ELR (cell line): ENCODE measurements around the gene PPP1R17.

ENCODE experiments used
- DNase-seq: peaks from one replicate; pipeline ENCODE4 v3.0.0-alpha.2; 2015; ENCODE audit warnings: low read depth

PPP1R17 gene

DNA sequence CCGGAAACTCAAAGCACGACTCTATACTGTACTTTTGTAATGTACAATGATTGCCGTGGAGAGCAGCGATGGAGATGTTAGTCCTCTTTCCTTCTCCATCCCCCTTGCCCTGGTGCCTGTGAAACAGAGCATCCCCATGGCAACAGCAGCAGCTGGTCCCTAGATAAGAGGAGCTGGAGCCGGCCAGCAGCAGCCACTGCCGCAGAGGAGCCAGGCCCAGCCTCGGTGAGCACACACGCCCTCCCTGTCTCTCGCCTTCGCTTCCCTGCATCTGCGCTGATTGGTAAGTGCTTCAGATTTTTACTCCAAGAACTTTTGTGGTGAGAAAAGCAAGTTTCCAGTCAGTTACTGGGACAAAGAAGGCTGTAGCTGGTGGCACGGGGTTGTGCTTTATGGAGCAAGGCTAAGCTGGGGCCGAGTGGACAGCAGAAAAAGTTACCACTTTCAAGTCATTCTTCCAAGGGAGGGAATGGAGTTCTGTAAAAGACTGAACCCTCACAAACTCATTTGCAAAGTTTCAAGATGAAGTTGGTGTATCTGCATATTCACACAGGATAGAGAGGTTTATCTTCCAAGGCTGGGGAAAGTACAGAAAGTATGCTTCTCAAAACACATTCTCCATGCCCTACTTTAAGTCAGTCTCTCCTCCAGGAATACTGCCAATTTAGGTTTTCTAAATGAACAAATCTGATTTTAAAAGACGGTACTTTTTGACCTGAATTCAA lies at the start of gene PPP1R17:
Gene PPP1R17 (plus strand): TSS at position 192 of the 725 bp plus-strand sequence. CDS start 5,227 bp downstream, outside the sequence.
- no peak for DNase-seq

DNA sequence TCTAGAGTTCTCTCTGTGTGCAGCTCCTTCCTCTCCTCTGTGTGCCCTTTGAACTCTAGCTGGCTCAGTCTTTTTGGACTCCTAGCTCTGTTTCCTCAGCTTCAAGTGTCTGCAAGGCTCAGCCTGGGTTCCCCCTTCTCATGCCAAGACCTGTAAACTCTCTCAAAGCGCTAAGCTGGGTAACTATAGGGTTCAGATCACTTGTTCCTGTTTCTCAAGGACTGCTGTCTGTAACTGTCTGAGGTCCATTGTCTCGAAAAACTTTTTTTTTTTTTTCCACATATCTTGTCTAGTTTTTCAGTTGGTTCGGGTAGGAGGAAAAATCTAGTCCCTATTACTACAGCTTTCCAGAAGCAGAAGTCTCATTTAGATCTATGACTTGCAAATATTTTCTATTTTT lies 46.6 kb upstream of the PPP1R17 start:
- no peak for DNase-seq

DNA sequence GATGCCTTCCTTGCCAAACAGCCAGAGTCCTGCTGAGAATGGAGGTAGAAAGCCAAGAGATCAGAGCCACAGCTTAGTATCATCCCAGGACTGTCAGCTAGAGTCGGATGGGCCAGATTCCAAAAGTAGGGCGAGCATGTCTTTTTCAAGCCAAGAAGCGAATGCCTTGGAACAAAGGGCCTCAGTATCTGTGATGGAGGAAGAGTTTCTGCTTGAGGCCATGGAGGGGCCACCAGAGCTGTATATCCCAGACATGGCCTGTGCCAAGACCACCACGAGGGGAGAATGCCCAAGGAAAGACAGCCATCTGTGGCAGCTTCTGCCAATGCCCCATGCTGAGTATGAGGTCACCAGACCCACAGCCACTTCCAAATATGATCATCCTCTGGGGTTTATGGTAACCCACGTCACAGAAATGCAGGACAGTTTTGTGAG lies 44.3 kb upstream of the PPP1R17 start:
- DNase-seq, result no peak

GRCh38 chr7:31646942-31647341 lies 40.1 kb upstream of the PPP1R17 start:
- no peak for DNase-seq

DNA sequence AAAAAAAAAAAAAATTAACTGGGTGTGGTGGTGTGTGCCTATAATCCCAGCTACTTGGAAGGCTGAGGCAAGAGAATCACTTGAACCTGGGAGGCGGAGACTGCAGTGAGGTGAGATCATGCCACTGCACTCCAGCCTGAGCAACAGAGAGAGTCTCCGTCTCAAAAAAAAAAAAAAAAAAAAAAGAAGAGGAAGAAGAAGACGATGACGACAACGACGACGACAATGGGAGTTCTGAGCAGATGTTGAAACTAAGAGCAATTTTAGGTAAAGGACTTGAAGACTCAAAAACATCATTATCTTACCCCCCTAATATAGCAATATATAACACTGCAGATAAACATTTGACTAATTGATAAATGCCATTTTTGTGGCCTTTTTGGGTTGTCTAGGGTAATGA lies 39.5 kb upstream of the PPP1R17 start:
- DNase-seq, result no peak

DNA sequence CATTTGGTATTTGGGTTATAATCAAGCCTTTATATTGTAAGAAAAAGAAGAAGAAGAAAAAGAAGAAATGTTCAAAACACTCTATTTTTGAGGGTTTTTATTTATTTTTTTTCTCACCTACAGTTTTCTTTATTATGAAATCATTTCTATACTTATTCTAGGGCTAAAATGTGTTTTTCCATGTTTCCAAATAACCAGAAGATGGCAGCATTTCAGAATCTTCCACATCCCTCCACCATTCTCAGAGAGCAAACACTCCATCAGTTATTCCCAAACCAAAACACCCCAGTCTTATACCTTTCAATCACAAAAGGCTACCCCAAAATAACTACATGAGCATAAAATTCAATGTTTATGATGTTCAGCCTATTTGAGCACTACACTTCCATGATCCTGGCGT lies 38.7 kb upstream of the PPP1R17 start:
- DNase-seq, result no peak

- DNase-seq, result no peak
Measured at GRCh38 chr7:31648880-31649279, 38.1 kb upstream of the PPP1R17 start.

DNA sequence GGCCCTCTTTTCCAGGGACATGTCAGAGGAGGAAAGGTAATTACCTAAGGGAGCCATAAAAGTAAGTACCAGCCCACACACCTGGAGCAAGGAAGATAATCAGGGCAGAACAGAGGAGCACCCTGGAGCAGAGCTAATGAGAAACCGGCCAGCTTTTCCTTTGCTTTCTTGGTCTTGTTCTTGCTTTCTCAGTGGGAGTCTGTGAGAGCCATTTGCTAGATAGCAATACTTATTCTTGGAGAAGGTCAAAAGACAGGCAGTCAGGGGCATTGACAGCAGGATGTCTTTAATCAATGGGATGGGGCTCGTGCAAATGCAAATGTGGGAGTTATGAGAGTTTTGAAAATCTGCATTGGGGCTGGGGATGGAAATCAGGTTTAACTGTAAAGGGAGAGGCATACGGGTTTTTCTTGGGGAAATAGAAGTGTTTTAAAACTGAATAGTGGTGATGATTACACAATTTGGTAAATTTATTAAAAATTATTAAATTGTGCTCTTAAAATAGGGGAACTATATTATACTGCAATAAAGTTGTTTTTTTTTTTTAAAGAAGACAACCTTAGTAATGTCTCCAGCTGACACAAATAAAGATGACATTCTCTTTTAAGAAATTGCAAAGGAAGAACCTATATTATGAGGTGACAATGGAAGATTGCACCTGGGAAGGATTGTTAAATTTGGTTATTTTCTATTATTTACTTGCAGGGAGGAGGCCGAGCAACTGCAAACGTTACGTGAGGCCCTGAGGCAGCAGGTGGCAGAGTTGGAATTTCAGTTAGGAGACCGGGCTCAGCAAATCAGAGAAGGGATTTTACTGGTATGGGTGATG lies 35.6 kb upstream of the PPP1R17 start:
- no peak for DNase-seq

DNA sequence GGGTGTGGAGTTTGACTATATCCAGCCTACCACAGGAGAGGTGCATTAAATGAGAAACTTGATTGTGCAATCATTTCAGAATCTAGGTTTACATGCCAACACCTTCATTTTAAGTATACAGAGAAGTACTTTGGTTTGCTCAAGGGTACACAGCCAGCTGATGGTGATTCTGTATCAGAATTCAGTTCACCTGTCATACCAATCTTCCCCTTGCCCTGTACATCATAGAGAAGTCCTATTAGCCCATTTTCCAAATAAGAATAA lies 35.0 kb upstream of the PPP1R17 start:
- no peak for DNase-seq

DNA sequence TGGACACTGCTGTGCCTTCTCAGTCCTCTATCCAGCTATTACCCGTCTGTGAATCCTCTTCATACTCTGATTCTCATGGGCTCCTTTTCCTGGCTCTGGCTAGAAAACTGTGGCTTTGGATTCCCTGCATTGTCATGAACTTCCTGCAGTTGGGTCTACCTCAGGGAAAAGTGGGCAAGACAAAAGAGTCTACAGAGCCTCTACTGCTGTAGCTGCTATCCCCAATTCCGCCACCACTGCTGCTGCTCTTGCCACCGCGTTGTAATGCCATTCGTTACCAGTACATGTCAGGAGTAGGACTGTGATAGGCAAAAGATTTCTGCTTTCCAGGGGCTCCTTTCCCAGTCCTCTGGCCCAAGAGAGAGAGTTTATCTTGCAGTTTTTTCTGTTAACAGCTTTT lies 23.9 kb upstream of the PPP1R17 start:
- peak; percentile 10 for DNase-seq

DNA sequence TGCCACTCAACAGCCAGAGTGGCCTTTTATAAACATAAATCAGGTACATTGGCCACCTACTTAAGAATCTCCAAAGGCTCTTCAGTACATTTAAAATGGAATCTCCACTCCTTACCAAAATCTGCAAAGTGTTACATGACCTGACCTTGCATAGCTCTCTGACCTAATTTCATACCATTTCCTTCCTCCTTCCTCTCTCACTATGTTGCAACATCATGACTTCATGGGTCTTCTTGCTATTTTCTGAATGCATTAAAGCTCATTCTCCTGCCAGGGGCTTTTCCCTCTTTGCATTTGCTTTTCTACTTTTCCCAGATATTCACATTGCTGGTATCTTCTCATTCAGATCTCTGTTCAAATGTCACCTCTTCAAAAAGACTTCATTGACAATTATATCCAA lies 22.1 kb upstream of the PPP1R17 start:
- DNase-seq, result no peak

DNA sequence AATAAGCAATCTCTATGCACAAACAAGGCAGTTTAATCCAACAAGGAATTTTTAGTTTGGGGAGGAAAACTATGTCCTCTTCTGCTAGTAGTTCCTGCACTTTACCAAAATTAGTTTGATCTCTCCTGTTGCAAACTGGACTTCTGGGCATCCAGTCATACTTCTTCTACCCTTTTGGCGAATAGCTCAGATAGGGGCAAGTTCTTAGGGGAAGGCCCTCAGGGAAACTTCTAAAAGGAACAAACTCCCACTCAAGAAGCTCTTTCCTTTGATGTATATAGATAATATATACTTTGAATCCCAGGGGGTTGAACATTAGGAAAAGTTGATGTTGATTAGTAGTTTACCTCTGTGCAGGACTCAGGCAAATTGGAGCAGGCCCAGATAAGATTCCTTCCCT lies 21.5 kb upstream of the PPP1R17 start:
- DNase-seq, result no peak

DNA sequence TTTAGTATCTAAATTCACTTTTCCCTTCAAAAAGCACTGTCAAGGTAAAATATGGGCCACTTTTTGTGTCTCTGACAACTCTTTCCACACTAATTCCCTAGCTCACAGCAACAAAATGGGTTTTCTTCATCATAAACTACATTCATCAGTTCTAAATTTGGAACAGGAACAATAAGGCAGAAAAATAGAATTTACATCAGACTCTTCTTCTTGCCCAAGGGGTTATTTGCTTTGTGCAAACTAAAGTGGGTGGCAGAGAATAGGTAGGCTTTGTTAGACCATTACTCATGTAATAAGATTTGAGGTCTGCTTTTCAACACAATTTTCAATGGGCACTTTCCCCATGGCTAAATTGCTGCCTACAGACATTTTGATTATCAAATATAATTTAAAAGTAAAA lies 17.6 kb upstream of the PPP1R17 start:
- DNase-seq, result no peak

DNA sequence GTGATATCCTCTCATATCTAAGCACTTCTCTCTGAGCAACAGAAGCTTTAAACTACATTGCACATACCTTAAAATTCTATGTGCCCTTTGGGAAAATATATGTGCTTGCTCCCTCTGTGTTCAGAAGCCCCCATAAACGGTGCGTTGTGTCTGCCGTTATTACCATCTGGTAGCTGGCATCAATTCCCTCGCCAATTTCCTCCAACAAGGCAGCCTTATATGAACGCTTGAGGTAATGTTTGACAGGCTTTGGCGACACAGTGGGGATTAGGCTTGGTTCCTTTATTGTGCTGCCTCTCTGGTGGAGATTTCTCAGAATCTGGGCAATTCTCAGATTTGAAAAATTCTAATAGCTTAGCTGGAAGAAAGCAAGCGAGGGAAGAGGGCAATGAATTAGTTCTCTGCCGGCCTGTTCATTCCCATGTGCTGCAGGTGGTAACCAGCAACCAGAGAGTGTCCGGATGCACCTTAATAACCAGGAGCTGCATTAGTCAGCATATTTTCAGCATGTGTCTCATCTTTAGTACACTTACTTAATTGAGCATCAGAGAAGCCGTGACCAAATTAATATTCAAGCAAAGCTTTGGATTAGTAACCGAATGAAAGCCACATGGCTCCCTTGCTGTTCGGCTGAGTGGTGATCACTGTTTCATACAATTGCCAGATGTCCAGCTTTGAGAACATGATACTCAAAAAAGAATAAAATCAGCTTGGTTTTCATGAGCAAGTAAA lies 7.3 kb upstream of the PPP1R17 start:
- DNase-seq, result no peak

DNA sequence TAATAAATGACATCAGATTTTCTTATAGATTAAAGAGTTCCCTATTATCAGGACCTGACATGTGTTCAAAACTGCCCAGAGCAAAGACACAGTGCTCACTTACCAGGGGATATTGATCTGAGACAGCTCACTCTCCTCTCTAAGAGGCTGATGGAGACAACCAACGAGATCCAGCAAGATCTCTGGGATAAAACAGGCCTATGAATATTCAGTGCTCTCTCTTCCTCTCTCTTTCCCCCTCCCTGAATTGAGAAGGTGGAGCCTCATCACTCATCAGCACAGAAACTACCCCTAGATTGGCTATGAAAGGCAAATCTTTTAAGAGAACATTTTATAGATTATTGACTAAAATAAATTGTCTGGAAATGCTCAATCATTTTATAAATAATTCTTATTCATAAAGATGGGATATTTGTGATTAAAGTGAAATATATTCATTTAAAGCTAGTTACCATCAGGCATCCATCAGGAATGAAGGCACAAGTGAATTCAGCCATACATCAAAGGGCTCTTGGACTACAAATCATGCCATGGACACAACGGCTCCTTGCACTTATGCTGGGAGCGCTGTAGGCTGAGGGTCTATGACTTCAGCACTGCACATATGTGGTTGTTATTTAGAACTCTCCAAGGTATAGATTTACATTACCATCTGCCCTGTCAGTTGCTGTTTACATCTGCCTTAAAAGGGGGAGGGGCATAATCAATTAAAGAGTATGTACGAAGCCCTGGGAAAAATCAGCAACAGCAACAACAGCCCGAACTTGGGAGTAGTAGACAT lies 3.4 kb upstream of the PPP1R17 start:
- DNase-seq, result no peak

DNA sequence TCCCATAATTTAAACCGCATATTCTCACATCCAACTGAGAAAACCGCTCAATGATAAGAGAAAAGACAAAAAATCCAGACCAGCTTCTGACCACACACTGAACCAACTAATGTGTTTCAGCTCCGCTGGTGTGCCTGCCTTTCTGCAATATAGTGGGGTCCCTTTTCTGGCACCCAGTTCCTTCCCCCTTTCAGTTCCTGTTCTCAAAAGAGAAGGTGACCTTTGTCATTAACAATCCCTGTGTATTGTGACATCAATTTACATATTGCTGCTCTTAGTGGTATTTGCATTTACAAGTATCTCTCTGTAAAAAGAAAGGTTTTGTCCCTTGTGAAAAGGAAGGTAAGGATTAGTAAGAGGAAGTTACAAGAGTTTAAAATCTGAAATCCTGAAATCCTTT lies 1.4 kb downstream of the PPP1R17 start:
- DNase-seq, result no peak

- no peak for DNase-seq
Measured at GRCh38 chr7:31688996-31689395, 2.0 kb downstream of the PPP1R17 start.

GRCh38 chr7:31690935-31691334 lies 3.9 kb downstream of the PPP1R17 start:
- DNase-seq, result no peak

- DNase-seq, result no peak
Measured at GRCh38 chr7:31692451-31692850, 5.4 kb downstream of the PPP1R17 start.

DNA sequence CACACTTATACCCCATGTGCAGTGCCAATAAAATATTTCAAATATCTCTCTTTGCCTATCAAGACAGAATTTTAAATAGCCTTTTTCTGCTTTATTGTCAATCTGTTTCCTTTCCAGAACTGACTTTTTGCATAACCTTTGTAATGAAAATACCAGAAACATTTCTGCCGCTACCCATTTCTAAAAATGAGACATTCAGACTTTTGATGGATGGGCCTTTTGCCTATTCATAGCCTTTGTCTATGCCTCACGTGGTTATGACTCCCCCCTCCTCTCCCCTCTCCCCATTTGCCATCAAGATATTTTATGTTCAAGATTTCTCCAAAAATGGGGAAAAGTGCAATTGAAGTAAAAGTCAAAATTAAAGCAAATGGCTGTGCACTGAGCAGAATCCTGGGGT lies 5.9 kb downstream of the PPP1R17 start:
- no peak for DNase-seq

DNA sequence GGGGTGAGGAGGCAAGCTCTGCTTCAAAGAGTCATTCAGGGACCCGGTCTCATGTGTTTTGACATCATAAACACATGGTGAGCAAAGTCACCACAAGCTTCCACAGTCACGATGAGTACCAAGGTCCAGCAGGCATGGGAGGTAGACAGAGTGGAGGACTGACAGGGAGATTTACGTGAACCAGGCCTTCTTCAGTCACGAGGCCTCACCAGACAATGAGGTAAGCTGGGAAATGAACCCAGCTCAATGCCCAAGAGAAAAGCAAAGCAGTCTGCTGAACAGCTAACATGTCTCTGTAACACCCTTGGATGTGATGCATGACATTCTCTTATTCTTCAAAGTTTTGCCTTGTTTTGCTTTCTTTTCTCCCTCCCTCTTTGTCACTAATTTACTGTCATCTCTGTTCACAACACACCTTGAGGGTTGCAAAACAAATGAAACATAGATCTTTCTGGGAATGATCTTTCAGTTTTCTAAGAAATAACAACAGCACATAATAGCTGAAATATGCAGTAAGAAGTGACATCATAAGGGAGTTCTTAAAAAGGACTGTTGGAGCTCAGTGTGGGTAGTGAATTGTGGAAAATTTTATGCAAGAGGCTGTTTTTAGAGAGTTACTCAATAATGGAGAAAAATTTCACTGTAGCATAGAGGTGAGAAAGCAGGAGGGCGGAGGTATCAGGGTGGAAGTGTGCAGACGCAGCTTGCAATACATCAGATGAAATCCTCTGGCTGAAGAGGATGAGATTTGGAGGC lies 9.0 kb downstream of the PPP1R17 start:
- no peak for DNase-seq

DNA sequence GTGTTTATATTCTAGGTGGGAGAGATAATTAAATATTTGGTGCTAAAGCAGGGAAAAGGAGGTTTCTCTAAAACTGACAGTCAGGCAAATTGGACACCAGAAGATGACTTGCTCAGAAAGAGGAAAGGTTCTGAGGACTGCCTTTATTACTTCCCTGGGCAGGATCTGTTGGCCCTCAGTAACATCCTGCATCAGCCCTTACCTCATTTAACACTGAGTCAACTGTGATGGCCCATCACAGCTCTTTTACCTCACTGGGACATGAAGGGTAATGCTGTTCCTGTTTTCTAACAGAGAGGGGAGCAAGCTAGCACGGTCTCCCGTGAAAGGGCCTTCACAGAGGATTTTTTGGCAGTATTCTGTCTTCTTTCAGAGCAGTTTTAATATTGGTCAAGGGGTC lies 12.0 kb downstream of the PPP1R17 start:
- DNase-seq, result no peak
